ENCODE measurements around the gene FBXL14.

The FBXL14 gene

GRCh38 chr12:1523046-1523445 is 71.3 kb downstream of the FBXL14 start:
- no peak for TF ChIP-seq CTCF (IDR thresholded peaks at IDR 0.05; ENCODE audit: extremely low read depth, missing control alignments)
- no peak for DNase-seq (ENCODE audit: low spot score)

GRCh38 chr12:1519642-1520041 is 74.7 kb downstream of the FBXL14 start:
- no peak for DNase-seq (ENCODE audit: low spot score)

GRCh38 chr12:1518591-1519516 is 75.5 kb downstream of the FBXL14 start:
- TF ChIP-seq CTCF (IDR thresholded peaks at IDR 0.05; ENCODE audit: extremely low read depth, missing control alignments) = no peak
- DNase-seq (ENCODE audit: low spot score) = no peak

More at GRCh38 chr12:1519642-1520041, 74.7 kb downstream of the FBXL14 start:
- TF ChIP-seq CTCF (IDR thresholded peaks at IDR 0.05; ENCODE audit: extremely low read depth, missing control alignments) = no peak

- no peak for DNase-seq (ENCODE audit: low spot score)
- no peak for TF ChIP-seq CTCF (IDR thresholded peaks at IDR 0.05; ENCODE audit: extremely low read depth, missing control alignments)
Observed at GRCh38 chr12:1517734-1518525, 76.5 kb downstream of the FBXL14 start.

- TF ChIP-seq CTCF (IDR thresholded peaks at IDR 0.05; ENCODE audit: extremely low read depth, missing control alignments) = peak; percentile 69
- no peak for DNase-seq (ENCODE audit: low spot score)
Observed at GRCh38 chr12:1517007-1517406, 77.4 kb downstream of the FBXL14 start.

Data from GM20000 (cell line).